Neural progenitor cell (in vitro differentiated cells): Measurements from ENCODE around the gene ABAT.

Experiments
- CTCF ChIP-seq: fragments of 200-600 bp; sonication (generic); IDR thresholded peaks from 2 replicates; pipeline ENCODE4 v1.5.1; 2017; ENCODE audit warnings: antibody characterized with exemption, mild to moderate bottlenecking
- EZH2 ChIP-seq: fragments of 200-600 bp; sonication (generic); IDR thresholded peaks from 2 replicates; pipeline ENCODE4 v1.6.1; 2017; ENCODE audit warnings: antibody characterized with exemption, mild to moderate bottlenecking, moderate library complexity
- EZH2phosphoT487 ChIP-seq: fragments of 200-600 bp; sonication (generic); IDR thresholded peaks from 2 replicates; pipeline ENCODE4 v1.6.1; 2017; ENCODE audit warnings: antibody characterized with exemption

DNA sequence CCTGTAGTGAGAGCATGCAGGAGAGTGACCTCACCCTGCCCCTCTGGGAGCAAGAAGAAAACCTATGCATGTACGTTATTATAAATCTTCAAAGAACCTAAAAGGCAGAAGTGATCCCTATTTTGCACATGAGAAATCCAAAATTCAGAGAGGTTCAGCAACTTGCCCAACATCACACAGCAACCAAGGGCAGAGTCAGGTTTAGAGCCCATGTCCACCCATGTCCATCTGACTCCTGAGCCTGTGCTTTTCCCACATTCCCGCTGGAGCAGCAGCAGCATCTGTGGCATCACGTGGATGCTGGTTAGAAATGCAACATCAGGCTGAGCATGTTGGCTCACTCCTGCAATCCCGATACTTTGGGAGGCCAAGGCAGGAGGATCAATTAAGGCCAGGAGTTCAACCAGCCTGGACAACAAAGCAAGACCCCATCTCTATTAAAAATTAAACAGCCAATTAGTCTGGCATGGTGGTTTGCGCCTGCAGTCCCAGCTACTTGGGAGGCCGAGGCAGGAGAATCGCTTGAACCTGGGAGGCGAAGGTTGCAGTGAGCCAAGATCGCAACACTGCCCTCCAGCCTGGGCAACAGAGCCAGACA, 26.6 kb upstream of the ABAT start:
- TF ChIP-seq CTCF (no peak), EZH2 (no peak), EZH2phosphoT487 (no peak)
